ENCODE data around the gene IARS2. TPM values are rescaled to one million over a fixed set of nuclear protein-coding genes. Genes with fewer than 3 reads are reported as not detected.
"Not testable (repeated sequence)": the region's sequence is repeated elsewhere in the genome, so short reads cannot be mapped to it uniquely, and the experiment has no call there.

Gene IARS2
- total RNA-seq, 1 donor from 2014 or later: 37.6 TPM

DNA sequence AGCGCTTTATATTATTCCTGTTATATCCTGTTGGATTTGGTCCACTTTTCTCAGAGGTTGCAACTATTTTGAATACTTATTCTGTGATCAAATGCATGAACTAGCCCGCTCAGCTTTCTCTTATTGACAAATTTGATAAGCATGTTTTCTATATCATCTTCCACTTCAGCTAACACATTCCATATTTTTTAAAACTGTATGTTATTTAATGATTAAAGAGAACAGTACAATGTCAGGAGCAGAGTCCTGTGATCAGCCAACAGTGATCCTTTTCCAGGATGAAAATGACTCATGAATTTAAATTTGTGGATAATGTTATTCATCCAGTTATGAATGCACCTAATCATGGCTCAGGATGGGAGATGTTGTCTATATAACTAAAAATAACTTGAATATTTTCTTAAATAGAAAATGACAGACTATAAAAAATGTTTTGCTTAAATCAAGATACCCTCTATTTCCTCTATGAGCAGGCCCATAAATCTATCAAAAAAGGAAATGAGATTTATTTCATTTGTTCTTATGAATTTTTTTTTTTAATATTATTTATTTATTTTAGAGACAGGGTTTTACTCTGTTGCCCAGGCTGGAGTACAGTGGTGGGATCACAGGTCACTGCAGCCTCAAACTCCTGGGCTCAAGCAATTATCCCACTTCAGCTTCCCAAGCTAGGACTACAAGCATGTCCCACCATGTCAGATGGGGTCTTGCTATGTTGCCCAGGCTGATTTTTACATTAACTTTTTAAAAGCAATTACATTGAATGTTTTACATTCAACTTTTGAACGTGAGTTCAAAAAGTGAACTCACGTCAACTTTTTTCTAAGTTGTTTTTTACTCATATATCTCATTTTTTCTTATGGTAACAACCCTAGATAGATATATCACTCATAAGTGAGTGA lies 16.8 kb upstream of the IARS2 start:
- intact Hi-C loops (cut with DNase I): no loop called here
- no peak overlapping the region for H3K4me3 ChIP-seq
- H3K4me1 ChIP-seq: no peaks in the 10 kb centered on the region
- H3K27ac ChIP-seq: no peak overlapping the region
- H3K27me3 ChIP-seq: no peaks in the 10 kb centered on the region
- H3K9me3 ChIP-seq: no peaks in the 10 kb centered on the region
- peaks cover 0 to 13% of the 10 kb centered on the region in 2 donors for H3K36me3 ChIP-seq
- no peak for TF ChIP-seq POLR2A (IDR thresholded peaks at IDR 0.05)
- no peak for TF ChIP-seq POLR2AphosphoS5 (IDR thresholded peaks at IDR 0.05; ENCODE audit: insufficient read depth in 1 of 2, low read depth in 1 of 2)
- TF ChIP-seq, protein P1, sequence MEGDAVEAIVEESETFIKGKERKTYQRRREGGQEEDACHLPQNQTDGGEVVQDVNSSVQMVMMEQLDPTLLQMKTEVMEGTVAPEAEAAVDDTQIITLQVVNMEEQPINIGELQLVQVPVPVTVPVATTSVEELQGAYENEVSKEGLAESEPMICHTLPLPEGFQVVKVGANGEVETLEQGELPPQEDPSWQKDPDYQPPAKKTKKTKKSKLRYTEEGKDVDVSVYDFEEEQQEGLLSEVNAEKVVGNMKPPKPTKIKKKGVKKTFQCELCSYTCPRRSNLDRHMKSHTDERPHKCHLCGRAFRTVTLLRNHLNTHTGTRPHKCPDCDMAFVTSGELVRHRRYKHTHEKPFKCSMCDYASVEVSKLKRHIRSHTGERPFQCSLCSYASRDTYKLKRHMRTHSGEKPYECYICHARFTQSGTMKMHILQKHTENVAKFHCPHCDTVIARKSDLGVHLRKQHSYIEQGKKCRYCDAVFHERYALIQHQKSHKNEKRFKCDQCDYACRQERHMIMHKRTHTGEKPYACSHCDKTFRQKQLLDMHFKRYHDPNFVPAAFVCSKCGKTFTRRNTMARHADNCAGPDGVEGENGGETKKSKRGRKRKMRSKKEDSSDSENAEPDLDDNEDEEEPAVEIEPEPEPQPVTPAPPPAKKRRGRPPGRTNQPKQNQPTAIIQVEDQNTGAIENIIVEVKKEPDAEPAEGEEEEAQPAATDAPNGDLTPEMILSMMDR (IDR thresholded peaks at IDR 0.05): no peak
- no peak for DNase-seq (ENCODE audit: extremely low spot score in 2 of 2)

DNA sequence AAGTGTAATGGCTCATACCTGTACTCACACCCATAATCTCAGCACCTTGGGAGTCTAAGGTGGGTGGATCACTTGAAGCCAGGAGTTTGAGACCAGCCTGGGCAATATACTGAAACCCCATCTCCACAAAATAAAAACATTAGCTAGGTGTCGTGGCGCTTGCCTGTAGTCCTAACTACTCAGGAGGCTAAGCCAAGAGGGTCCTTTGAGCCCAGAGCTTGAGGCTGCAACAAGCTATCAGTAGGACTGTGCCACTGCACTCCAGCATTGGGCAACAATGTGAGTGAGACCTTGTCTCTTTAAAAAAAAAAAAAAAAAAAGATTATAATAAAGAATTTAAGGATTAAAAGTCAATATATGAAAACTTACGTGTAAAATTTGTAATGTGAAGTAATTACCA lies 16.0 kb upstream of the IARS2 start:
- Histone ChIP-seq H3K27me3 (no peaks in the 10 kb centered on the region), H3K4me1 (no peaks in the 10 kb centered on the region), H3K36me3 (peaks cover 0 to 6% of the 10 kb centered on the region in 2 donors), H3K27ac (no peak overlapping the region), H3K4me3 (no peak overlapping the region), H3K9me3 (no peaks in the 10 kb centered on the region)
- intact Hi-C loops (cut with DNase I): no loop called here
- TF ChIP-seq, protein P1 (IDR thresholded peaks at IDR 0.05): no peak
- TF ChIP-seq POLR2A (IDR thresholded peaks at IDR 0.05) (no peak), POLR2AphosphoS5 (IDR thresholded peaks at IDR 0.05; ENCODE audit: insufficient read depth in 1 of 2, low read depth in 1 of 2) (no peak)
- no peak for DNase-seq (ENCODE audit: extremely low spot score in 2 of 2)

DNA sequence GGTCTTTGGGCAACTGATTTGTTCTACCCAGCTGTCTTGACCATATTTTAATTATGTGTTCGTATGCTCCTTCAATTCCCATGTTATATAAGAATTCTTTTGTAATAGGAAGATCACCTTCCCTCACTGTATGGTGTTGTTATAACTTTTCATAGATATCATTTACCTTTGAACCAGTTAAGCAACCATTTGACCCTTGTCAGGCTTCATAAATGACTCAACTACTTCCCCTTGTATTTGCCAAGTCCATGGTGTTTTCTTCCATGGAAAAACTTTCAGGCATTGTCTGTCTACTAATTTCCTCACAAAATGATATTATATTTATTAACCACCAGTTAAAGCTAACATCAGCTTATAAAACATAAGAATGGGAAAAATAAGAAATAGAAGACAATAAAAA lies 9.5 kb upstream of the IARS2 start:
- no peak for TF ChIP-seq POLR2A (IDR thresholded peaks at IDR 0.05)
- no peak for TF ChIP-seq POLR2AphosphoS5 (IDR thresholded peaks at IDR 0.05; ENCODE audit: insufficient read depth in 1 of 2, low read depth in 1 of 2)
- TF ChIP-seq, protein P1 (IDR thresholded peaks at IDR 0.05): no peak
- Histone ChIP-seq H3K36me3 (no peaks in the 10 kb centered on the region), H3K27ac (no peak overlapping the region), H3K9me3 (no peaks in the 10 kb centered on the region), H3K4me3 (no peak overlapping the region), H3K4me1 (no peaks in the 10 kb centered on the region), H3K27me3 (no peaks in the 10 kb centered on the region)
- intact Hi-C loops (cut with DNase I): no loop called here
- DNase-seq (ENCODE audit: extremely low spot score in 2 of 2): no peak

DNA sequence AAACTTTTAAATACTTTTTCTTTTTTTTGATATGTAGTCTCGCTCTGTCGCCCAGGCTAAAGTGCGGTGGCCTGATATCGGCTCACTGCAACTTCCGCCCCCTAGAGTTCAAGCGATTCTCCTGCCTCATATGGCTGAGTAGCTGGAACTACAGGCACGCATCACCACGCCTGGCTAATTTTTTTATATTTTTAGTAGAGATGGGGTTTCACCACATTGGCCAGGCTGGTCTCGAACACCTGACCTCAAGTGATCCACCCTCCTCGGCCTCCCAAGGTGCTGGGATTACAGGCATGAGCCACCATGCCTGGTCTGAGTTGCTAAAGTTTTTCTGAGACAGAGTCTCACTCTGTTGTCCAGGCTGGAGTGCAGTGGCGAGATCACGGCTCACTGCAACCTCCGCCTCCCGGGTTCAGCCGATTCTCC lies 7.7 kb upstream of the IARS2 start:
- H3K4me1 ChIP-seq; intact Hi-C loops (cut with DNase I): not testable (repeated sequence)

DNA sequence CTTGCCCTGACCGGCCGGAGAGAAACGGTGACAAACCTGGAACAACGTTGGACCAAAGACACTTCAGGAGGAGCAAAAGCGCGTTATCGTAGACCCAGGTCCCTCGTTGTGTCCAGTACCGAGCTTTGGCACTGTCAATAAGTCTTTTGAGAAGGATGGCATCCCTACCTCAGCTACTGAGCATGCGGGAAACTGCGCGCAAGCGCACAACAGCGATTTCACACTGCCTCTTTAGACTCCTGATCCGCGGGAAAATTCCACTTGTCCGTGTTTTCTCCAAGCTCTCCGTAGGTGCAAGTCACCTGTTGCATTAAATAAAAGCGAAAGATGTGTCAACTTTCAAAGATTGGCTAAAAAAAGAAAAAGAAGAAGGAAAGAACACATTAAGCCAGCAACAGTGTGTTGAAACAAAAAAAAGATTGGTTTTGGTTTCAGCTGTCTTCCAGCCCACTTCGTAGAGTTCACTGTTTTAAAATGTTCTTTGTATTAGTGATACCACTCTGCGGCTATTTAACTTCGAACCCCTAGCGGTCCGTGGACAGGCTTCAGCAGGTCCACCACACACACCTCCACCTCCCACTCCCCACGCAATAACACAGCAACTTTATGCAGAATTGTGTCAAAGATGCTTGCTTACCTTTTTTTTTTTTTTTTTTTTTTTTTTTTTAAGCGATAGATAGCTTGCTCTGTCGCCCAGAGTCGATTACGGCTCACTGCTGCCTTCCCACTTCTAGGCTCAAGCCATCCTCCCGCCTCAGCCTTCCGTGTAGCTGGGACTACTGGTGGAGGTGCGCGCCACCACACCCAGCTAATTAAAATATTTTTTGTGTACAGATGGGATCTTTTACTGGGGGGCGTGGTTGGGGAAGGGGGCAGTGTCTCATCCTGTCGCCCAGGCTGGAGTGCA lies 4.0 kb upstream of the IARS2 start, which contains the start of gene BPNT1:
Gene BPNT1 (minus strand): TSS at position 139 of the 907 bp plus-strand sequence. CDS start 9,942 bp downstream, outside the sequence.
- H3K27me3 ChIP-seq: no peaks in the 10 kb centered on the region
- DNase-seq (ENCODE audit: extremely low spot score in 2 of 2): peak; percentile 91 to 97
- H3K36me3 ChIP-seq: no peaks in the 10 kb centered on the region
- H3K27ac ChIP-seq: peak within 1 kb of the TSS; percentile 9
- H3K9me3 ChIP-seq: no peaks in the 10 kb centered on the region
- peaks cover 12% of the 10 kb centered on the region for H3K4me1 ChIP-seq
- TF ChIP-seq POLR2A (IDR thresholded peaks at IDR 0.05) (peak in 1 of 2 donors; percentile 75), POLR2AphosphoS5 (IDR thresholded peaks at IDR 0.05; ENCODE audit: insufficient read depth in 1 of 2, low read depth in 1 of 2) (peak in 1 of 2 donors; percentile 99)
- TF ChIP-seq, protein P1 (IDR thresholded peaks at IDR 0.05): peak in 1 of 3 experiments; percentile 33
- intact Hi-C loops (cut with DNase I): loop anchor here (5.0 kb wide), 1 partner anchor 43 kb away; the partner anchor contains the start of gene EPRS1
- peak within 1 kb of the TSS; percentile 50 to 51 for H3K4me3 ChIP-seq

More for the DNA sequence above, 7.7 kb upstream of the IARS2 start:
- H3K36me3 ChIP-seq; DNase-seq (ENCODE audit: extremely low spot score in 2 of 2); H3K4me3 ChIP-seq; H3K9me3 ChIP-seq; H3K27ac ChIP-seq; H3K27me3 ChIP-seq: not testable (repeated sequence)

Data from vagina (tissue), 2 donors.